ENCODE measurements around the gene ETV6.

Gene ETV6

GRCh38 chr12:11743423-11744409, 94.2 kb downstream of the ETV6 start:
- DNase-seq (ENCODE audit: low spot score), result no peak

- DNase-seq (ENCODE audit: low spot score), result no peak
These were observed 94.9 kb downstream of the ETV6 start for GRCh38 chr12:11744410-11744801.

GRCh38 chr12:11745113-11745512, 95.6 kb downstream of the ETV6 start:
- no peak for DNase-seq (ENCODE audit: low spot score)

- DNase-seq (ENCODE audit: low spot score), result no peak
These were observed 96.7 kb downstream of the ETV6 start for GRCh38 chr12:11746024-11746771.

- DNase-seq (ENCODE audit: low spot score), result no peak
These were observed 97.7 kb downstream of the ETV6 start for GRCh38 chr12:11746940-11747716.

GRCh38 chr12:11747969-11748368, 98.5 kb downstream of the ETV6 start:
- DNase-seq (ENCODE audit: low spot score), result no peak

- DNase-seq (ENCODE audit: low spot score), result no peak
These were observed 99.4 kb downstream of the ETV6 start for GRCh38 chr12:11748903-11749302.

- no peak for DNase-seq (ENCODE audit: low spot score)
These were observed 100.6 kb downstream of the ETV6 start for GRCh38 chr12:11749943-11750690.

- no peak for DNase-seq (ENCODE audit: low spot score)
These were observed 103.1 kb downstream of the ETV6 start for GRCh38 chr12:11752403-11753149.

GRCh38 chr12:11753150-11753499, 103.7 kb downstream of the ETV6 start:
- DNase-seq (ENCODE audit: low spot score), result no peak

GRCh38 chr12:11753826-11754225, 104.4 kb downstream of the ETV6 start:
- DNase-seq (ENCODE audit: low spot score), result no peak

- DNase-seq (ENCODE audit: low spot score), result no peak
These were observed 104.8 kb downstream of the ETV6 start for GRCh38 chr12:11754256-11754655.

GRCh38 chr12:11755302-11755930, 105.9 kb downstream of the ETV6 start:
- DNase-seq (ENCODE audit: low spot score), result no peak

- no peak for DNase-seq (ENCODE audit: low spot score)
These were observed 106.5 kb downstream of the ETV6 start for GRCh38 chr12:11756022-11756421.

GRCh38 chr12:11756523-11756922, 107.0 kb downstream of the ETV6 start:
- no peak for DNase-seq (ENCODE audit: low spot score)

GRCh38 chr12:11757095-11757494, 107.6 kb downstream of the ETV6 start:
- no peak for DNase-seq (ENCODE audit: low spot score)

- DNase-seq (ENCODE audit: low spot score), result no peak
These were observed 108.1 kb downstream of the ETV6 start for GRCh38 chr12:11757531-11757930.

GRCh38 chr12:11758087-11758486, 108.6 kb downstream of the ETV6 start:
- DNase-seq (ENCODE audit: low spot score), result no peak

GRCh38 chr12:11758510-11759493, 109.3 kb downstream of the ETV6 start:
- no peak for DNase-seq (ENCODE audit: low spot score)
